GM21619 (cell line): ENCODE data around the gene KCNMA1.

Experiments
- ATAC-seq: cut with Tn5 transposase; IDR thresholded peaks from one replicate; pipeline ENCODE4 v1.9.1; 2021; ENCODE audit not compliant: unreplicated experiment

KCNMA1 gene

GRCh38 chr10:77315496-77316129 is 322.0 kb downstream of the KCNMA1 start:
- no peak for ATAC-seq

GRCh38 chr10:77313066-77313750 is 324.4 kb downstream of the KCNMA1 start:
- ATAC-seq: no peak

GRCh38 chr10:77311186-77311585 is 326.4 kb downstream of the KCNMA1 start:
- ATAC-seq: no peak

- ATAC-seq: no peak
Observed at GRCh38 chr10:77310288-77310840, 327.2 kb downstream of the KCNMA1 start.

GRCh38 chr10:77309509-77309908 is 328.1 kb downstream of the KCNMA1 start:
- no peak for ATAC-seq

GRCh38 chr10:77309092-77309491 is 328.5 kb downstream of the KCNMA1 start:
- ATAC-seq: no peak

- ATAC-seq: no peak
Observed at GRCh38 chr10:77308084-77308732, 329.4 kb downstream of the KCNMA1 start.

GRCh38 chr10:77306666-77307065 is 330.9 kb downstream of the KCNMA1 start:
- no peak for ATAC-seq

GRCh38 chr10:77305650-77306632 is 331.7 kb downstream of the KCNMA1 start:
- no peak for ATAC-seq

- no peak for ATAC-seq
Observed at GRCh38 chr10:77304192-77304591, 333.4 kb downstream of the KCNMA1 start.

GRCh38 chr10:77301305-77301730 is 336.3 kb downstream of the KCNMA1 start:
- ATAC-seq: no peak

- ATAC-seq: no peak
Observed at GRCh38 chr10:77300682-77301302, 336.8 kb downstream of the KCNMA1 start.

- ATAC-seq: no peak
Observed at GRCh38 chr10:77299320-77299719, 338.3 kb downstream of the KCNMA1 start.

- no peak for ATAC-seq
Observed at GRCh38 chr10:77297393-77297739, 340.2 kb downstream of the KCNMA1 start.

GRCh38 chr10:77296534-77297392 is 340.8 kb downstream of the KCNMA1 start:
- ATAC-seq: no peak

- ATAC-seq: no peak
Observed at GRCh38 chr10:77293773-77294172, 343.8 kb downstream of the KCNMA1 start.

- no peak for ATAC-seq
Observed at GRCh38 chr10:77293347-77293746, 344.3 kb downstream of the KCNMA1 start.

GRCh38 chr10:77291596-77292505 is 345.8 kb downstream of the KCNMA1 start:
- ATAC-seq: no peak
